ENCODE measurements around the gene GOLGA2.
A peak's percentile ranks its signal among the peaks of the same experiment; 100 is the strongest.

The GOLGA2 gene

GRCh38 chr9:128246471-128246870, 29.3 kb downstream of the GOLGA2 start:
- TF ChIP-seq CTCF (IDR thresholded peaks at IDR 0.05; ENCODE audit: poor library complexity, severe bottlenecking) = no peak
- no peak overlapping the region for H3K27ac ChIP-seq (ENCODE audit: poor library complexity, severe bottlenecking)
- H3K4me3 ChIP-seq (ENCODE audit: severe bottlenecking) = no peak overlapping the region
- no peaks in the 10 kb centered on the region for H3K9me3 ChIP-seq (ENCODE audit: severe bottlenecking)
- ATAC-seq (ENCODE audit: low read depth) (no peak), DNase-seq (ENCODE audit: low spot score) (no peak)
- no peaks in the 10 kb centered on the region for H3K4me1 ChIP-seq (ENCODE audit: insufficient read depth, poor library complexity, severe bottlenecking)
- H3K27me3 ChIP-seq (ENCODE audit: insufficient read depth, poor library complexity, severe bottlenecking) = no peaks in the 10 kb centered on the region
- no peaks in the 10 kb centered on the region for H3K36me3 ChIP-seq (ENCODE audit: low read depth)

- ATAC-seq (ENCODE audit: low read depth) (no peak), DNase-seq (ENCODE audit: low spot score) (peak; percentile 64)
- no peaks in the 10 kb centered on the region for H3K9me3 ChIP-seq (ENCODE audit: severe bottlenecking)
- H3K27me3 ChIP-seq (ENCODE audit: insufficient read depth, poor library complexity, severe bottlenecking) = no peaks in the 10 kb centered on the region
- no peaks in the 10 kb centered on the region for H3K36me3 ChIP-seq (ENCODE audit: low read depth)
- H3K27ac ChIP-seq (ENCODE audit: poor library complexity, severe bottlenecking) = no peak overlapping the region
- no peak overlapping the region for H3K4me3 ChIP-seq (ENCODE audit: severe bottlenecking)
- no peak for TF ChIP-seq CTCF (IDR thresholded peaks at IDR 0.05; ENCODE audit: poor library complexity, severe bottlenecking)
- H3K4me1 ChIP-seq (ENCODE audit: insufficient read depth, poor library complexity, severe bottlenecking) = no peaks in the 10 kb centered on the region
Measured at GRCh38 chr9:128245421-128246151, 30.2 kb downstream of the GOLGA2 start.

- Histone ChIP-seq H3K27me3 (ENCODE audit: insufficient read depth, poor library complexity, severe bottlenecking) (no peaks in the 10 kb centered on the region), H3K27ac (ENCODE audit: poor library complexity, severe bottlenecking) (no peak overlapping the region), H3K9me3 (ENCODE audit: severe bottlenecking) (no peaks in the 10 kb centered on the region), H3K4me3 (ENCODE audit: severe bottlenecking) (no peak overlapping the region), H3K4me1 (ENCODE audit: insufficient read depth, poor library complexity, severe bottlenecking) (no peaks in the 10 kb centered on the region), H3K36me3 (ENCODE audit: low read depth) (no peaks in the 10 kb centered on the region)
- 0 out of 3 replicates have a peak, but pooled peaks have one; percentile 11 for ATAC-seq (ENCODE audit: low read depth)
- DNase-seq (ENCODE audit: low spot score) = peak; percentile 45
- no peak for TF ChIP-seq CTCF (IDR thresholded peaks at IDR 0.05; ENCODE audit: poor library complexity, severe bottlenecking)
Measured at GRCh38 chr9:128244837-128245231, 31.0 kb downstream of the GOLGA2 start.

- H3K27ac ChIP-seq (ENCODE audit: poor library complexity, severe bottlenecking) = no peak overlapping the region
- no peak for ATAC-seq (ENCODE audit: low read depth)
Measured at GRCh38 chr9:128244091-128244836, 31.5 kb downstream of the GOLGA2 start.

More at GRCh38 chr9:128244091-128244836, 31.5 kb downstream of the GOLGA2 start:
- Histone ChIP-seq H3K36me3 (ENCODE audit: low read depth) (no peaks in the 10 kb centered on the region), H3K9me3 (ENCODE audit: severe bottlenecking) (no peaks in the 10 kb centered on the region), H3K4me1 (ENCODE audit: insufficient read depth, poor library complexity, severe bottlenecking) (no peaks in the 10 kb centered on the region), H3K27me3 (ENCODE audit: insufficient read depth, poor library complexity, severe bottlenecking) (no peaks in the 10 kb centered on the region), H3K4me3 (ENCODE audit: severe bottlenecking) (no peak overlapping the region)
- TF ChIP-seq CTCF (IDR thresholded peaks at IDR 0.05; ENCODE audit: poor library complexity, severe bottlenecking) = no peak
- DNase-seq (ENCODE audit: low spot score) = no peak
